ENCODE data around the gene RNF13. TPM values are rescaled to one million over a fixed set of nuclear protein-coding genes. Genes with fewer than 3 reads are reported as not detected.

The RNF13 gene, protein sequence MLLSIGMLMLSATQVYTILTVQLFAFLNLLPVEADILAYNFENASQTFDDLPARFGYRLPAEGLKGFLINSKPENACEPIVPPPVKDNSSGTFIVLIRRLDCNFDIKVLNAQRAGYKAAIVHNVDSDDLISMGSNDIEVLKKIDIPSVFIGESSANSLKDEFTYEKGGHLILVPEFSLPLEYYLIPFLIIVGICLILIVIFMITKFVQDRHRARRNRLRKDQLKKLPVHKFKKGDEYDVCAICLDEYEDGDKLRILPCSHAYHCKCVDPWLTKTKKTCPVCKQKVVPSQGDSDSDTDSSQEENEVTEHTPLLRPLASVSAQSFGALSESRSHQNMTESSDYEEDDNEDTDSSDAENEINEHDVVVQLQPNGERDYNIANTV
- polyA plus RNA-seq (ENCODE audit: insufficient read length in 10 of 10), result 10 to 100 TPM; 36.8 to 46.8 (median 41.4) TPM
- long read RNA-seq, donor 1, transcript RNF13-203 (10 exons, 2,843 nt), result major isoform, 12 of 17 reads
- long read RNA-seq, donor 1, partial matches to known transcripts, result 0 of 17 reads
- long read RNA-seq, donor 1, other reads (novel, unspliced or antisense), result 0 of 17 reads
- long read RNA-seq, donor 2, partial matches to known transcripts, result 0 of 4 reads
- long read RNA-seq, donor 2, other reads (novel, unspliced or antisense), result 0 of 4 reads
- long read RNA-seq, donor 3, result 0 reads
- long read RNA-seq, donor 4, transcript RNF13-203 (10 exons, 2,843 nt), result major isoform, 7 of 9 reads
- long read RNA-seq, donor 4, partial matches to known transcripts, result 0 of 9 reads
- long read RNA-seq, donor 4, other reads (novel, unspliced or antisense), result 0 of 9 reads
- long read RNA-seq, donor 5, transcript RNF13-203 (10 exons, 2,843 nt), result major isoform, 13 of 14 reads
- long read RNA-seq, donor 5, partial matches to known transcripts, result 0 of 14 reads
- long read RNA-seq, donor 5, other reads (novel, unspliced or antisense), result 0 of 14 reads
- long read RNA-seq, donor 6, transcript RNF13-203 (10 exons, 2,843 nt), result major isoform, 14 of 17 reads
- long read RNA-seq, donor 6, partial matches to known transcripts, result 0 of 17 reads
- long read RNA-seq, donor 6, other reads (novel, unspliced or antisense), result 0 of 17 reads
- long read RNA-seq, donor 7, partial matches to known transcripts, result 0 of 4 reads
- long read RNA-seq, donor 7, other reads (novel, unspliced or antisense), result 0 of 4 reads
- long read RNA-seq, donor 8, partial matches to known transcripts, result 0 of 2 reads
- long read RNA-seq, donor 8, other reads (novel, unspliced or antisense), result 0 of 2 reads
- long read RNA-seq, donor 9, partial matches to known transcripts, result 0 of 4 reads
- long read RNA-seq, donor 9, other reads (novel, unspliced or antisense), result 0 of 4 reads

DNA sequence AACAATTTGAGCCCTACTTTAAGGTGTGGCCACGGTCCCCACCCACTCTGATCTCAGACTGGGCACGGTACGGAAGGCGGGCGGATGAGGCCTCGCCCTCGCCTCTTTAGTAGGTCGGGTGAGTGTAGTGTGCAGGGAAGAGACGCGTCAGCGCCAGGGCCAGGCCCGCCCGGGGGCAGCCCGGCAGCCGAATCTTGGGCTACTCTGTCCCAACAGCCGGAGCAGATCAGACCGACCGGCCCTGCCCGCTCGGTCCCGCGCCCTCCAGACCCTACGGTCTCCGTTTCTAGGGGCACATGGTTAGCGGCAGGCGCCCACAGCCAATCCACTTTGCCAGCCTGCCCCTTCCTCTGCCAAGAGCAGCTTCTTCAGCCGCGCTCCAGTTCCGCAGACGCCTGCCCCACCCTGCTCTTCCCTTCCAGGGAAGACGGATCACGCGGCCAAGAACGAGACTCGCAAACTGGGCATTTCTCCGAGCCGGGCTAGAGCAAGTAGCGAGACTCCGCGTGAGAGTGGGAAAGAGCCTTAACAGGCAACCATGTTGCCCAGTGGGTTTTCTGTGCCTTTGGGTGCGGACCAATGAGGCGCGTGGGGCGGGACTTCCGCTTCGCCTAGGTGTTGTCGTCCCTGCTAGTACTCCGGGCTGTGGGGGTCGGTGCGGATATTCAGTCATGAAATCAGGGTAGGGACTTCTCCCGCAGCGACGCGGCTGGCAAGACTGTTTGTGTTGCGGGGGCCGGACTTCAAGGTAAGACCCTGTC lies at the start of gene RNF13:
Gene RNF13 (plus strand): TSS at position 610 of the 761 bp plus-strand sequence. CDS start 32,812 bp downstream, outside the sequence.
- peak; percentile 94 to 98 (median 97) for DNase-seq

DNA sequence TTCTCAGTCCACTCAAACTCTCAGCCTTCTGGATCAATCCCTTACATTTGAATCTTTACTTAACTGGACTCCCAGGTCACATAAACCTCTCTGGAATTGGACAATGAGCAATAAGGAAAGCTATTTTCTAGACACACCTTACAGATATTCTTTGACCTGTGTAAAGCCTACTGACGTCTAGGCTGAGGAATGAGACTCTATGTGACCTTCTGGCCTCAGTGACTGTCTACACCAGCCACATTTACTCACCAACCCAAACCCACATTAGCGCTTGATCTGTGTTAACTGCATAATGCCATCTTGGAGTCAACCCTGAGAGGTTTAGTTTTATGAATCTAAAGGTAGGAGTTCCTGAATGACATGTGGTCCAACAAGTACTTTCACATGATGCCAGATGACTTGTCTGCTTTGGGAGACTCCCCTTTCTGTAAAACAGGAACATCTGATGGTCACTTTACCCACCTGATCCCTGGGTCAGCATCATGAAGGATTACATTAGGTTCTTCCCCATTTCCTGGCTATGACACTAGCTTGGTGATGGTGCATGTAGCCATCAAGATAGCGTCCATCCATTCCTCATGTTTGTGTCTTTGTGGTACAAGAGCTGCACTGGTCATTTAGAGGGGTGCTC lies 49.3 kb upstream of the RNF13 start:
- DNase-seq, result no peak

DNA sequence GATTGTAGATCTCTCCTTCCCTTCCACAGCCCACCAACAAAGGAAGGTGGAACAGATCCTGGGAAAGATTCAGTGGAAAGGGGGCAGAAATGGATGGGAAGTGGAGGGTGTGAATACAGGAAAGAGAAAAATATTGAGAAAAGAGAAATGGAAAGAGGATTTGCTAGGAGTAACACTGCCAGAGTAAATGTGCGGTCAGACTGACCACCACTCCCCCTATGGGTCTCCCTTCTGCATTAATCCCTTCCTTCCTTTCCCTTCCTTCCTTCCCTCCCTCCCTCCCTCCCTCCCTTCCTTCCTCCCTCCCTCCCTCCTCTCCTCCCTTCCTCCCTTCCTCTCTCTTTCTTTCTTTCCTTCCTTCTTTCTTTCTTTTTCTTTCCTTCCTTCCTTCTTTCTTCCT lies 48.7 kb upstream of the RNF13 start:
- no peak for DNase-seq

DNA sequence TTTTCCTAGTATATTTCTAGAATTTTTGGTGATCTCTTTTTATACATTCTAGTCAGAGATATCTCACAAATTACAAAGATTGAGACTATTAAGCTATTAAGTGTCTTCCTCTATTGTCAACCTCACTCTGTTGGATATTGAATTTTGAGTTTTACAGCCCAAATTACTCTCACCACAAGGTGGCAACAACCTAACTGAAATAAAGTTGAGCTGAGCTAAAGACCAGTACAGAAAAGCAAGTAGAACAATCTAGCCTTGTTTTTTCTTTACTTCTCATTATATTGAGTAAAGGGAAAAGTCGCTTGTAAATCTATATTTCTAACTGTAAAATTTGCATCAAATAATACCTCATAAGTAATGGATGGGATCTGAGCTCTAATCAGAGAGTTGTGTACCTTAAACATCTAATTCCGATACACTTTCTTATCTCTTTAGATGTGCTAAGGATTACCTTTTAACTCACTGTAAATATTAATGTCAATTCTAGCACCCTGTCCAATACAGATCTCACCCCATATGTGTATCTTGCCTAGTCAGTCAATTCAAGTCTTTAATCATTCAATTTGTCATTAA lies 47.2 kb upstream of the RNF13 start:
- peak in 2 of 3 donors; percentile 23 to 48 for DNase-seq

DNA sequence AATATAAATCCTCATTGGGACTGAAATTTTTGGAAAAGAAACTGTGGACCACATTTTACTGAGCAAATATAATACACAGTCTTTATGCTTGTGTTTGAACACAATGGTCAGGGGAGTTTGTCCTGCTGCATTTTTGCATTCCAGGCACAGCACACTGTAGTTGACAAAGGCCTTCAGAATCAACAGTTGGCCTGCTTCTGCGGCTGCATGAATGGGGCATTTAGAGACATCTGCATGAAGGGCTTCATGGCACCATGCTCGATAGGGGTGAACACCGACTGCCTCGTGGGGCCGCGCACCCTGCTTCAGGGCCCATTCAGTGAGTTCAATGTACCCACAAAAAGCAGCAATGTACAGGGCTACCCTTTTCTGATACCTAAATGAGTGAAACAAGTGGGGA lies 45.3 kb upstream of the RNF13 start:
- DNase-seq, result no peak

DNA sequence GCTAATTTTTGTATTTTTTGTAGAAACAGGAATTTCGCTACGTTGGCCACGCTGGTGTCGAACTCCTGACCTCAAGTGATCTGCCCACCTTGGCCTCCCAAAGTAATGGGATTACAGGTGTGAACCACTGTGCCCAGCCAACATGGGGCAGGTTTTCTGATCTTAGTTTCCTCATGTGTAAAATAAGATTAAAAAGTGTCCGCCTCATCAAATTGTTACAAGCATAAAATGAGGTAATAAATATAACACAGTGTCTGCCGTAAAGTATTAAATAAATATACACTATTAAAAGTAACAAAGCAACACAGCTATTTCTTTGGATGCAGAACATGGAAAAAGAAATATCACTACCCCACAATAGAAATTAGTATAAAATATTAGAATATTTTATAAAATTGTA lies 44.3 kb upstream of the RNF13 start:
- DNase-seq, result no peak

DNA sequence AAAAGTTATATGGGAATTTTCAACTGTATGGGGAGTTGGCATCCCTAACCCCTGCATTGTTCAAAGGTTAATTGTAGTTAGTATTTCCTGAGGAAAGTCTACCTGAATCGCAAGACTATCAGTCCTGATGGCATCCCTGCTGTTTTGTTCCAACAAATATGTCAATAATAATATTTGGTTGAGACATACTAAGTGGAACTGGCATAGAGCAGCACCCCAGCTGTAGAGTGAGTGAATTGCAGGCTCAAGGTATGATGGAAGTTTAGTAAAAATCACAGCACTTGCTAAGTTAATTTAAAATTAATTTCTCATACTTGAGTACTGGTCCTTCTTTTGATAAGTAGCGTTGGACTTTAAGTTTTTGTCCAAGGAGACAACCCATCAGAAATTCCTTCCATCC lies 42.8 kb upstream of the RNF13 start:
- no peak for DNase-seq

DNA sequence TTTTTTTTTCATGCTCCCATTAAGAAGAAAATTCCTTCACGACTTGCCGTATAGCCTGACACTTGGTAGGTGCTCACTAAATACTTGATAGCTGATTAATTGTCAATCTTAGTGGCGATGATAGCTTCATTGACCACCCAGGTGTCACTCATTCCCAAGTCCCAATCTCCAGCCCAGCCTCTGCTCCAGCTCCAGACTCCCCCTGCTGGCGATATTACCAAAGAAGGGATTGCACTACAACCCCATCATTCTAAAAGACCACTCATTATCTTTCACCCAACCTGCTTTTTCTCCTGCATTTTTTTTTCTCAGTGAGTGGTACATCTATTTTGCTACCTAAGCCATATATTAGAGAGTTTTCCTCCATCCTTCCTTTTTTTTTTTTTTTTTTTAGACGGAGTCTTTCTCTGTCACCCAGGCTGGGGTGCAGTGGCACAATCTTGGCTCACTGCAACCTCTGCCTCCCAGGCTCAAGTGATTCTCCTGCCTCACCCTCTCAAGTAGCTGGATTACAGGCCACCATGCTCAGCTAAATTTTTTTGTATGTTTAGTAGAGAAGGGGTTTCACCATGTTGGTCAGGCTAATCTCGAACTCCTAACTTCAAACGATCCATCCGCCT lies 41.3 kb upstream of the RNF13 start:
- peak; percentile 32 to 53 (median 36) for DNase-seq

DNA sequence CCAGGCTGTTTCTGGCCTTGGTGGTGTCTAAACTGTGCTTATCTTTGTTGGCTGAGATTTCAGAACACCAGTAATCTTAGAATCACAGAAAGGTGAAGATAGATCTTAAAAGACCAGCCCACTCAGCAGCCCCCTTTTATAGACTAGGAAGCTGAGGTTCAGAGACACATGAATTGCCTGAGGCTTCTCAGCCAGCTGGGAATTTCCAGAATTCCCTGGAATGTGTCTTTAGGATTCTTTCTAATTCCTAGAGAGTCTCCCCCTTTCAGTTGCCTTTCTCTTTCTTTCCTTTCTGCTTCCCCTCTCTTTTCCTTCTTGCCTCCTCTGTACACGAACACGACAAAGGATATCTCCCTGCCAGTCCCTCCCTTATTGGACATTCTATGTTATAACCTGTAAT lies 40.2 kb upstream of the RNF13 start:
- DNase-seq, result no peak

DNA sequence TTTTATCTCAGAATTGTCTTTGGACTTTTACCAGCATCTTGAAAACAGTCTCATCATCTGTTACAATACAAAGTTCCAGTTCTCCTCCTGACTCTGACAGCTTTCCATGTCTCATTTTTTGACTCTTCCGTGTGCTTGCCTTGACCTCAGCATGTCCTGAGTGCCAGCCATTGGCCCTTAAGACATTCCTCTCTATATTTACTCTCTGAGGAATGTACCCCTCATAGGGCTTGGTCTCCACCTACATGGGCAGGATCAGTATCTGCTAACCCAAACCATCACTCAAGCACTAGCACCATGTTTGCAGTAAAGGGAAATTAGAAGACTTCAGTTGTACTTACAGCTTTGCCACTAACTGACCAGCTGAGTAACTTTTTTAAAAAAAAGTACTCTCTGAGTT lies 36.8 kb upstream of the RNF13 start:
- DNase-seq, result no peak

DNA sequence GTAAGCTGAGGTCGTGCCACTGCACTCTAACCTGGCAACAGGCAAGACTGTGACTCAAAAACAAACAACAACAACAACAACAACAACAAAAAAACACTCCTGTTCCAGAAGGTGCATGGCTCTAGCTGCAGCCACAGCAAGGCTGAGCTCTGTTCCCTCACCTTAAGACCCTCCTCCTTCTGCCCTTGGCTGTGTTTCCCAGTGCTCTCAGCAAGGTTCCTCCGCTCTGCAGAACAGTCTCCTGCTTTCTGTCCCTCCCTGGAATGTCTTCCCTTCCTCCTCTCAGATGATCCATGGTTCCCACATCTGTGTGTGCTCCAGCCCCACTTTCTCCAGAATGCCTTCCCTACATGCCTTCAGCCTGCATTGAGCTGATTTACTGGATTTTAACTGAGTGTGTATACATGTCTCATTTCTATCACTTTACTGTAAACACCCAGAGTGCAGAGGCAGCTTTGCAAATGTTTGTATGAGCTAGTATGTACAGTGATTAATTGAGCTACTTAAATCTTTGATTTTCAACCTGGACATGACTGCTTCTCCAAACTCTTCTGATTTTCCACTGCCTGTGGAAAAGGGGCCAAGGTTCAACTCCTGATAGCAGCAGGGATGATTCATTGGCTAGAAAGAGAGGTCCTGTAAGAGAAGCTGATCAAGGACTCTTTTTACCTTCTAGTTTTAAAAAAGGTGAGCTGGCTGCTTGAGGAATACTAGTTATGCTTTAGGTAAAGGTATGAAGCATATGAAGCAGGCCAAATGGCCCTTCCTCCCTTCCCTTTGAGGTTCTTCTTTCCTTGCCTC lies 35.4 kb upstream of the RNF13 start:
- DNase-seq, result no peak

DNA sequence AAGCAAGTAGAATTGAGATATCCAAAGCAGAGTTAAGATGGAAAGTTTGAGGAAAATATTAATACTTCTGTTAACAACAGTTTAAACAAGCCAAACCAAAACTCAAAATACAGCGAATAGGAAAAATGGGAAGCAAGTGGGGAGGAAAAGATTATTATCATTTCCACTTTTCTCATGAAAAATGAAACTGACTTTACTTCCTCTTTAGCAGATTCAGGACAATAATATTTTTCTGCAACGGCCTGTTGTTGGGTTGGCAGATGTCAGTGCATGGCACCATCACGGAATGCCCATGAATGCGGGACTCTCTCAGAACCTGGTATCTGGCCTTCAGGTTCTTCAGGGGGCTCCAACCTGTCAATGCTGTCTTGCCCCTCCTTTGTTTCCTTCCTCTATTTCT lies 31.8 kb upstream of the RNF13 start:
- peak in 2 of 3 donors; percentile 4 to 11 for DNase-seq

DNA sequence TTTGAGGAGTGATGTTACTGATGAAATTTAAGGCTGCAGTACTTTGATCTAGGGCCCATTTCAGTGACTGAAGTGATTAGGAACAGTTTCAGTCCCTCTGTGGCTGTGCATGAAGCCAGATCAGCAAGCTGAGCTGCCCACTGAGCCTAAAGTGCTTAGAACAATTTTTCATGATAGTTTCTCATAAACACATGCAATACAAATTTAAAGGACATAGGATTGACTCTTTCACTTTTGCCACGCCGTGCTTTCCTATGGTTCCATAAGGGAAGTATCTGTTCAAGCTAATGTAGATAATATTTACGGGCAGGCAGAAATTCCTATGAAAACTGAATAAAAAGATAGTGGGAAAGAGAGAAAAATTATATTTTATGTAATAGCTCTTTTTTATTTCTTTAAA lies 31.3 kb upstream of the RNF13 start:
- no peak for DNase-seq

DNA sequence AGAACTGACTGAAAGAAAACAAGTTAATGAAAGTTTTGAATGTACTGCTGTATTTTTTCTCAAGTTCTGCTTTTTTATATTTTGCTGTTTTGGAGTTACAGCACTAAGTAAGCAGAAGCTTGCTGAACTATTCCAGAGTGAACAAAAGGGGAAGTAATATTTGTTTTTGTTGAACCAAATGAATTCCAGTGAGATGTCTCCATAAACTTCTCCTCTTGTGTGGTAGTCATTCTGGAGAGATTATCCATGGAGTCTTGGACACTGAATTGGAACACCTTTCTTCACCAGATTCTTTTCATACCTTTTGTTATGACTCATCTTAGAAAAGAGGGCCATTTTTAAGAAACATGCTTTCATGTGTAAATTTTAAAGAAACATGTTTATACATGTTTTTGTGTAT lies 29.4 kb upstream of the RNF13 start:
- peak in 2 of 3 donors; percentile 17 to 57 for DNase-seq

DNA sequence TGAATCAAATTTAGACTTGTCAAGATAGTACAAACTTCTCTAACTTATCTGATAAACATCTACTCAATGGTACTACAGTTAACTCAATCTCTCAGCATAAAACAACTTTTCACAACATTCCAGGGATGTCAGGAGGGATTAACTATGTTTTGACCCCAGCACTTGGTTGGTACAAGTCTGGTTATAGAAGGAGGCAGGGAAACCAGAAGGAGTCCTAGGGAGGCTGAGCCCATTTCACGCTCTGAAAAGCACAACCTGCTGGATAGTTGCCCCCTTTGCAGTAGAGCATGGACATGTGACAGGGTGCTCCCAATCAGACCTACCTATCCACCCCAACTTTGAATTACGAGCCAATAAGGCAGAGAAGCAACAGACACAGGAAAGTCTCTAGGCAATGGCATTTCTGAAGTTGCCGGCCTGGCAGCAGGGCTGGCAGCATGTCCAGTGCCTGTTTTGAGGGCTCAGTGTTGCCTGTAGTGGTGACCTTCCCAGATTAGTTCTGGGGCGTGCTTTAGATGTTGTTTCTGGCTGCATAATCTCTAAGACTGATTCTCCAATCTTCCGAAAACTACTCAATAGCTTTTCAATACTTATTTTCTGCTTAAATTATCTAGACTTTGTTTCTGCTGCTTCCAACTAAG lies 28.8 kb upstream of the RNF13 start:
- peak in 1 of 3 donors; percentile 20 for DNase-seq

DNA sequence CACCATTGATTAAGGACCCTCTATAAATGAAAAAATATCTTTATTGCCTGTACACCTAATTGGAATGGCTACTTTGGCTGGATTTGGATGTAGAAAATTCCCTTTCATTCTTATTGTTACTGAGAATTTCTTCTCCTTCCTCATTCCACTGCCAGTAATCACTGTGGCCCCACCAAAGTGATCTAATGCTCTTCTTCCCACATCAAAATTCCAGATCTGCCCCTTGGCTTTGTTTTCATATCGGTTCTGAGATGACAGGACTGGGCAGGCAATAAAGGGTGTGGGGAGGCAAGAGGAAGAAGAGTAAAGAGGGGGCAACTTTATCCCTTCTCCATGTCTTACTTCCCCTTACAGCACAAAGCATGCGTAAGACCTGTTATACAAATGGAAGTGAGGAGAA lies 22.7 kb upstream of the RNF13 start:
- no peak for DNase-seq

DNA sequence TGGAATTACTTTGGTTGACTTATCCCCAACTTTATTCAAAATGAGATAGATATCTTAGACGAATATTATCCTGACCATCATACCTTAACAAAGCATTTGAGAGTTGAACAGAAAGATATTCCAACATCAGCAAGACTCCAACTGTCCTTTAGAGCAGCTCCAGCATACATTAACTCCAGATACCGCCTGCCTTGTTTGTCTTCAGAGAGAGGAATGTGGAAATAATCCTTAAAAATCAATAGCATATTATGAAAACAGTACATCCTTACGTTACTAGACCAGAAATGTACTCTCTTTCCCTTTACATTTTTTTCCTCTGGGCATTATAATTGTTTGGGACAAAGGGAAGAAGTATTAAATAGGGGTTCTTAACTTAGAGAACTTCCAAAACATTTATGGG lies 22.3 kb upstream of the RNF13 start:
- DNase-seq, result no peak
